Mesendoderm (in vitro differentiated cells): ENCODE results near the gene HMX3.

Experiments
- DNase-seq: peaks from one replicate; pipeline ENCODE4 v3.0.0; 2013
- H2AK5ac ChIP-seq: 2 replicates; pipeline ENCODE4 v1.6.1; 2013; ENCODE audit warnings: low read length, inconsistent platforms
- H2BK120ac ChIP-seq: 2 replicates; pipeline ENCODE4 v1.6.1; 2013; ENCODE audit warnings: low read depth, mild to moderate bottlenecking, low read length, moderate library complexity, mixed read lengths
- H2BK15ac ChIP-seq: replicated peaks from 2 replicates; pipeline ENCODE4 v1.6.1; 2013; ENCODE audit warnings: low read depth, mild to moderate bottlenecking, moderate library complexity
- H2BK5ac ChIP-seq: 2 replicates; pipeline ENCODE4 v1.6.1; 2013; ENCODE audit warnings: low read length, inconsistent platforms
- H3K18ac ChIP-seq: 2 replicates; pipeline ENCODE4 v1.6.1; 2013; ENCODE audit warnings: mild to moderate bottlenecking, low read length, mixed read lengths
- H3K23ac ChIP-seq: one replicate; pipeline ENCODE4 v1.6.1; 2013; ENCODE audit warnings: low read length
- H3K27ac ChIP-seq: 2 replicates; pipeline ENCODE4 v1.5.1; 2013; ENCODE audit warnings: low read depth, mild to moderate bottlenecking, inconsistent platforms, low read length, moderate library complexity
- H3K27me3 ChIP-seq: 2 replicates; pipeline ENCODE4 v1.6.1; 2013; ENCODE audit warnings: low read length, control low read depth, mild to moderate bottlenecking, inconsistent platforms; ENCODE audit not compliant: insufficient read depth, poor library complexity
- H3K36me3 ChIP-seq: 2 replicates; pipeline ENCODE4 v1.6.1; 2013; ENCODE audit warnings: low read length, inconsistent platforms; ENCODE audit not compliant: control insufficient read depth, insufficient read depth
- H3K4ac ChIP-seq: one replicate; pipeline ENCODE4 v1.6.1; 2013; ENCODE audit warnings: low read depth, mild to moderate bottlenecking, low read length, moderate library complexity
- H3K4me1 ChIP-seq: 2 replicates; pipeline ENCODE4 v1.6.1; 2013; ENCODE audit warnings: low read depth, low read length, inconsistent platforms; ENCODE audit not compliant: control insufficient read depth
- H3K4me2 ChIP-seq: 2 replicates; pipeline ENCODE4 v1.6.1; 2013; ENCODE audit warnings: low read length
- H3K4me3 ChIP-seq: 2 replicates; pipeline ENCODE4 v1.5.1; 2013; ENCODE audit warnings: mild to moderate bottlenecking, low read length
- H3K56ac ChIP-seq: one replicate; pipeline ENCODE4 v1.6.1; 2013; ENCODE audit warnings: low read length
- H3K79me1 ChIP-seq: 2 replicates; pipeline ENCODE4 v1.6.1; 2013; ENCODE audit warnings: low read length, inconsistent platforms
- H3K79me2 ChIP-seq: 2 replicates; pipeline ENCODE4 v1.6.1; 2013; ENCODE audit warnings: mild to moderate bottlenecking, low read length; ENCODE audit not compliant: control insufficient read depth, insufficient read depth
- H3K9ac ChIP-seq: 2 replicates; pipeline ENCODE4 v1.6.1; 2013; ENCODE audit warnings: low read length, inconsistent platforms
- H4K5ac ChIP-seq: one replicate; pipeline ENCODE4 v1.6.1; 2013; ENCODE audit warnings: low read length
- H4K8ac ChIP-seq: one replicate; pipeline ENCODE4 v1.6.1; 2013; ENCODE audit warnings: low read depth, mild to moderate bottlenecking, control low read depth, low read length, moderate library complexity
- WGBS: extraction: QIAGEN DNeasy Blood & Tissue Kit; methylation state at CpG from one replicate; pipeline ENCODE4 v1.1.7; 2013; ENCODE audit warnings: low lambda C conversion rate, missing lambda C conversion rate; ENCODE audit not compliant: insufficient coverage; ENCODE audit errors: extremely low coverage; 5-methylcytosine and 5-hydroxymethylcytosine counted together

Gene HMX3

GRCh38 chr10:123180101-123181090, 44.6 kb downstream of the HMX3 start:
- H3K4me3 ChIP-seq, result no peak overlapping the region
- H3K79me1 ChIP-seq, result peaks cover 3% of the 10 kb centered on the region
- no peak overlapping the region for H2BK120ac ChIP-seq
- H3K4me2 ChIP-seq, result no peak overlapping the region
- no peak overlapping the region for H3K23ac ChIP-seq
- no peaks in the 10 kb centered on the region for H3K27me3 ChIP-seq
- H3K4ac ChIP-seq, result no peak overlapping the region
- H2BK15ac ChIP-seq, result no peak overlapping the region
- WGBS, result no CpG with 5 or more reads among the region's 7 CpGs
- H3K18ac ChIP-seq, result no peak overlapping the region
- no peak overlapping the region for H2AK5ac ChIP-seq
- no peak for DNase-seq
- no peak overlapping the region for H3K9ac ChIP-seq
- no peaks in the 10 kb centered on the region for H3K4me1 ChIP-seq
- H4K5ac ChIP-seq, result no peak overlapping the region
- no peak overlapping the region for H4K8ac ChIP-seq
- H2BK5ac ChIP-seq, result no peak overlapping the region
- H3K36me3 ChIP-seq, result peaks cover 3% of the 10 kb centered on the region
- H3K56ac ChIP-seq, result no peak overlapping the region
- H3K27ac ChIP-seq, result no peak overlapping the region
- H3K79me2 ChIP-seq, result no peaks in the 10 kb centered on the region

- no peaks in the 10 kb centered on the region for H3K4me1 ChIP-seq
- no peaks in the 10 kb centered on the region for H3K27me3 ChIP-seq
- H3K79me2 ChIP-seq, result no peaks in the 10 kb centered on the region
- H3K4me2 ChIP-seq, result no peak overlapping the region
- H3K79me1 ChIP-seq, result no peaks in the 10 kb centered on the region
- no peak overlapping the region for H3K56ac ChIP-seq
- H3K23ac ChIP-seq, result no peak overlapping the region
- DNase-seq, result no peak
- H3K9ac ChIP-seq, result no peak overlapping the region
- H2BK15ac ChIP-seq, result no peak overlapping the region
- no peaks in the 10 kb centered on the region for H3K36me3 ChIP-seq
- H2BK120ac ChIP-seq, result no peak overlapping the region
- no peak overlapping the region for H4K5ac ChIP-seq
- no CpG with 5 or more reads among the region's 2 CpGs for WGBS
- no peak overlapping the region for H3K4ac ChIP-seq
- H3K27ac ChIP-seq, result no peak overlapping the region
- no peak overlapping the region for H4K8ac ChIP-seq
- no peak overlapping the region for H2AK5ac ChIP-seq
- no peak overlapping the region for H3K18ac ChIP-seq
- H2BK5ac ChIP-seq, result no peak overlapping the region
- H3K4me3 ChIP-seq, result no peak overlapping the region
These were observed 48.0 kb downstream of the HMX3 start for GRCh38 chr10:123183724-123184123.

- H3K18ac ChIP-seq, result no peak overlapping the region
- no peak overlapping the region for H2BK120ac ChIP-seq
- H3K27ac ChIP-seq, result no peak overlapping the region
- no peak overlapping the region for H3K9ac ChIP-seq
- no CpG with 5 or more reads among the region's 5 CpGs for WGBS
- no peak overlapping the region for H2BK15ac ChIP-seq
- no peak overlapping the region for H3K23ac ChIP-seq
- no peak overlapping the region for H2BK5ac ChIP-seq
- H2AK5ac ChIP-seq, result no peak overlapping the region
- no peaks in the 10 kb centered on the region for H3K4me1 ChIP-seq
- no peak overlapping the region for H4K5ac ChIP-seq
- no peaks in the 10 kb centered on the region for H3K36me3 ChIP-seq
- no peak overlapping the region for H3K4me3 ChIP-seq
- H3K79me1 ChIP-seq, result no peaks in the 10 kb centered on the region
- no peak overlapping the region for H3K4me2 ChIP-seq
- H3K4ac ChIP-seq, result no peak overlapping the region
- H4K8ac ChIP-seq, result no peak overlapping the region
- no peak overlapping the region for H3K56ac ChIP-seq
- DNase-seq, result no peak
- no peaks in the 10 kb centered on the region for H3K27me3 ChIP-seq
- H3K79me2 ChIP-seq, result no peaks in the 10 kb centered on the region
These were observed 52.0 kb downstream of the HMX3 start for GRCh38 chr10:123187781-123188180.
